NCI-H748 treated with DMSO at 0.1 percent for 48 hours (cell line): ENCODE results near the gene TMEM150B.

Experiments
- DNase-seq: peaks from one replicate; lab custom pipeline; 2025; lab: John Stamatoyannopoulos, UW

The TMEM150B gene

DNA sequence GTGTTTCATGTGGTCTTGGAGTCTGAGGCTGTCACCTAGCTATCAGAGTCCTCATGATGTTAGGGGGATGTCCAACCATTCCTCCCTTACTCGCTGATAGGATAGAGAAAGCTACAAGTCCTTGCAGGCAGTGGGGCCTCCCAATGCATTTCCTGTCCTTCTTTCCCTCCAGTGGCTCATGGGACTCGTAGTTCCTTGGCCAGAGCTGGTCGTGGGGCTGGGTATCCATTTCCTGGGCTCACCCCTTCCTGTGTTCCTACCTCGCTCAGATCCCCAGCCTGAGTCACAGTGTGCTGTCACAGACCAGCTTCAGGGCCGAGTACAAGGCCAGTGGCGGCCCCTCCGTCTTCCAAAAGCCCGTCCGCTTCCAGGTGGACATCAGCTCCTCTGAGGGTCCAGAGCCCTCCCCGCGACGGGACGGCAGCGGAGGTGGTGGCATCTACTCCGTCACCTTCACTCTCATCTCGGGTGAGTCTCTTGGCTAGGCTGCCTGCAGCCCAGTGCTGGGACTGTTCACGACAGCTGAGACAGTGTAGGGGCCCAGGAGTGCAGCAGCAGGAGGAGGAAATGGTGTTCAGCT, 19.1 kb downstream of the TMEM150B start:
- DNase-seq = no peak

GRCh38 chr19:55305491-55305890, 19.6 kb downstream of the TMEM150B start:
- peak; percentile 12 for DNase-seq

DNA sequence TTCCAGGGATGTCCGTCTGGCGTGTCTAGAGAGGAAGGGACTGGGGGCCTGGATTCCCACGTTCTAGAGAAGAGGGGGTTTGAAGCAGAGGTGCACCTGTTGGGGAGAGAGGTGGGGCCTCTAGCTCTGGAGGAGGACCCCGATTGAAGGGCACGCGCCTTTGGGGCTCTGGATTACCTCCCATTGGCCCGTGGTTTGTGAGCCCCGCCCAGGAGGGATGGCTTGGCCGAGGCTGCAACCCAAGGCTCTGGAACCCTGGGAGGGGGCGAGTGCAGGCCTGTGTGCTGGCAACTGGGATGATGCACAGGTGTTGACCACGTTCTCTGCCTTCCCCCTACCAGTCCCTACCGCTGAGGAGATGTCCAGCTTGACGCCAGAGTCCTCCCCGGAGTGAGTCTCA, 20.2 kb downstream of the TMEM150B start:
- DNase-seq = no peak

DNA sequence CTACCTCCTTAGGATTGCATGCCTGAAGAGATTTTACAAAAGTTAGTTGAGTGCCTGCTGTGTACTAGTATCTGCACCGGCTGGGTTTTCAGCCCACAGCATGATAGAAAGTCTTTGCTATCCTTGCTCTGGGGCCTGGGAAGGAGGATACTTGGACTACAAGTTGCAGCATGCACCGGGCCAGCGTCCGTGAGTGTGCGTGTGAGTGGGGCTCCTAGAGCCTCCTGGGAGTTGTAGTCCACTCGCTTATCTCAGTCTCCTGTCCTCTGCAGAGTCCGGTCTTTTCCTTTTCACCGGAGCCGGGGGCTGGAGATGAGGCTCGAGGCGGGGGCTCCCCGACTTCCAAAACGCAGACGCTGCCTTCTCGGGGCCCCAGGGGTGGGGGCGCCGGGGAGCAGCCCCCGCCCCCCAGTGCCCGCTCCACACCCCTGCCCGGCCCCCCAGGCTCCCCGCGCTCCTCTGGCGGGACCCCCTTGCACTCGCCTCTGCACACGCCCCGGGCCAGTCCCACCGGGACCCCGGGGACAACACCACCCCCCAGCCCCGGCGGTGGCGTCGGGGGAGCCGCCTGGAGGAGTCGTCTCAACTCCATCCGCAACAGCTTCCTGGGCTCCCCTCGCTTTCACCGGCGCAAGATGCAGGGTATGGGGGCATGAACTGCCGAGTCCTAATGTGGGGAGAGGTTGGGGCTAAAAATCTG, 20.7 kb downstream of the TMEM150B start:
- no peak for DNase-seq

- no peak for DNase-seq
Measured at GRCh38 chr19:55303477-55303876, 21.7 kb downstream of the TMEM150B start.

GRCh38 chr19:55302318-55302703, 22.8 kb downstream of the TMEM150B start:
- DNase-seq = no peak

DNA sequence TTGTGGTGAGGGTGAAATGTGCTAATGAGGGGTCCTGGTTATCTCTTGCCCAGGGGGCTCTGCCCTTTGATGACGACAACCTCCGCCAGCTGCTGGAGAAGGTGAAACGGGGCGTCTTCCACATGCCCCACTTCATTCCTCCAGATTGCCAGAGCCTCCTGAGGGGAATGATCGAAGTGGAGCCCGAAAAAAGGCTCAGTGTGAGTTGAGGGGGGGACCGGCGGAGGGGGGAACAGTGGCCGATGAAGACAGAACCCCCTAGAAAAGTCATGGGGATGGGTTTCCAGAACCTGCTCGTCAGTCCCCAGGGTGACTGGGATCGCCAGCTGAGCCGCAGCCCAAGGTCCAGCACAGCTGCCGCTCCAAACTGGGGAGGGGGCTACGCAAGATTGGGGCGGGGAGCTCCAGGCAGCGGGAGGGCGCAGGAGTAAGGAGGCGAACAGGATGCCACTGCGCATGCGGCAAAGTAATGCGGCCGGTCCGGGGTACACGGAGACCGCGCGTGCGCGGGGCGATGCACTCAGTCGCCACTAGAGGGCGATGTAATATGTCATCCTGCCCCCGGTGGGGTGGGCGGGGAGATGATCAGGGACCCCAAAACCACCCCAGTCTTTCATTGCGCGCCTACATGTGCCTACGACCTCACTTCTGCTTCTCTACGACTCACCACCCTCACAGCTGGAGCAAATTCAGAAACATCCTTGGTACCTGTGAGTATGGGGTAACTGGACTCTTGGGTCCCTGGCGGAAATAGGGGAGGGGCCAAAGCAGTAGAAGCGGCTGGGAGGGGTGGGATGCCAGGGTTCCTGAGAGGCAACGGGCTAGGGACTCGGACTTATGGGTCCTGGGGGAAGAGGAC, 23.5 kb downstream of the TMEM150B start:
- peak; percentile 69 for DNase-seq

DNA sequence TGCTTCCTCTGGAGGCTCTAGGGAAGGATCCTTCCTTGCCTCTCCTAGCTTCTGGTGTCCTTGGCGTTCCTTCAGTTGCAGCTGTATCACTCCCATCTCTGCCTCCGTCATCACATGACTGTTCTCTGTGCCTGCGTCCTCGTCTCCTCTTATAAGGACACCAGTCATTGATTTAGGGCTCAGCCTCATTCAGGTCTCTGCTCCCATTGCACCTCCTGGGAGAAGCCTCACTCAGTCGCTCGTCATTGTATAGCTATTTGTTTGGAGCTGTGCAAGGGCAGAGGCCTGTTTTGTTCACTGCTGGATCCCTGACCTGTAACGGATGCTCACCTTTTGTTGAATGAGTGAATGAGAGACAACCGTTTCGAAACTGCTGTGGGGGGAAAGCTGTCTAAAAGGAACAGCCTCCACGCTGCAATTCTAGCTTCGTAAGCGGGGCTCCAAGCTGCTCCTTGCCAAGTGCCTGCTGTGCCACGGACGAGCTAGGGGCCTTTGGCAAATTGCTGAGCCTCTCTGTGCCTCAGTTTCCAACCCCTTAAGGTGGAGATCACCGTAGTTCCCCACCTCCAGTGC, 24.2 kb downstream of the TMEM150B start:
- no peak for DNase-seq

GRCh38 chr19:55299991-55300390, 25.1 kb downstream of the TMEM150B start:
- DNase-seq = no peak

DNA sequence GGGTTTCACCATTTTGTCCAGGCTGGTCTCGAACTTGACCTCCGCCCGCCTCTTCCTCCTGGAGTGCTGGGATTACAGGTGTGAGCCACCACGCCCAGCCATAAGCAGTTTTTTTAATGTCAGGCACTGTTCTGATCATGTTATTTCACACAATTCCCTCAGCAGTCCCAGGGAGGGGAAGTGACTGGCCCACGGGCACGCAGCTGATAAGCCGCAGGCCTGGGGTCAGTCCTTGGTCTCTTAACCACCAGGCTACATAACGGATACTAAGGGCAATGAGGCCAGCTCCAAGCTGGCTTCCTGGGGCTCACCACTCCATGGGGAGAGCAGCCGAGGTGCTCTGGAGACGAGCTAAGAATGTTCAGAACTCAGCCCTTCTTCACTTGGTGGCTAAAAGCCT, 27.9 kb downstream of the TMEM150B start:
- no peak for DNase-seq

GRCh38 chr19:55289117-55289796, 35.9 kb downstream of the TMEM150B start:
- no peak for DNase-seq

GRCh38 chr19:55287361-55288079, 37.6 kb downstream of the TMEM150B start:
- no peak for DNase-seq

- DNase-seq = no peak
Measured at GRCh38 chr19:55285229-55285890, 39.8 kb downstream of the TMEM150B start.

GRCh38 chr19:55284405-55285058, 40.6 kb downstream of the TMEM150B start:
- peak; percentile 17 for DNase-seq

- DNase-seq = peak; percentile 71
Measured at GRCh38 chr19:55283548-55284377, 41.4 kb downstream of the TMEM150B start, which contains the start of gene BRSK1. Gene BRSK1 (plus strand): TSS chr19:55283997. CDS start chr19:55284443, 446 bp downstream.

DNA sequence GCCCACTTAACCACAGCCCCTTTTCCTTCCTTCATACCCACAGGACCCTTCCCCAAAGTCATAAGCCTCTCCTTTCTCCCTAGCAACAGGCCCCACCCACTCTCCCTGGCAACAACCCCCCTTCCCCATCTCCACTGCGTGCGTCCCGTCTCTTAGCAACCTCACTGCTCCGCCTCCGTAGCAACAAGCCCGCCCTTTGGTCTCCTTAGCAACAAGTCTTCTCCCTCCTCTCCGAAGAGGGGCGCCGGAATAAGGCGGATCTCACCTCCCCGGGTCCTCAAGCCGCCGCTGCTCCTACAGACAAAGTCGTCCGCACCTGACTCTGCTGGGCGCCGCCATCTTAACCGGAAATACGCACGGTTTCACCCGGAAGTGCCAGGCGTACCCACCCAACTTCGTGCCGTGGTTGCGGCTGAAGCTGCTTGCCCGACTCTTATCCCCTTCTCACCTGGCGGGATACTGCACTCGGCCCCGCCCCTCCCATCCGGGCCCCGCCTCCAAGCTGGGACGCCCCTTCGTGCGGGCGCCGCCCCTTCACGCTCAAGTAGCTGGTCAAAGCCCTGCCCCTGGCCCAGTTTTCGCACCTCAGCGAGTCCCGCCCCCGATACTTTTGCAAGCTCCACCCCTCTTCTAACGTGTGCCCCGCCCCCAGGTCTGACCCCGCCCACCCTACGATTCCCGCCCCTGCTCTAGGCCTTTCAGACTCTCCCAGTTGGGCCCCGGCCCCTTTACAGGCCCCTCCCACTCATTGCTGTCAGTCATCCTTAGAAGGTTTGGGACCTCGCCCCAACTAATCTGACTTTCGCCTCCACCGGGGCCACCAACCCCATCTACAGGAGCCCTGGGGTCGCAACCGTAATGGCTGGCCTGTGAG, 45.1 kb downstream of the TMEM150B start, which contains the start of gene HSPBP1:
Gene HSPBP1 (minus strand): TSS at position 341 of the 874 bp plus-strand sequence. CDS start 502 bp downstream, outside the sequence.
- DNase-seq = peak; percentile 94

GRCh38 chr19:55279340-55279739, 45.8 kb downstream of the TMEM150B start:
- no peak for DNase-seq
